ENCODE data around the gene TIMM13.

DNA sequence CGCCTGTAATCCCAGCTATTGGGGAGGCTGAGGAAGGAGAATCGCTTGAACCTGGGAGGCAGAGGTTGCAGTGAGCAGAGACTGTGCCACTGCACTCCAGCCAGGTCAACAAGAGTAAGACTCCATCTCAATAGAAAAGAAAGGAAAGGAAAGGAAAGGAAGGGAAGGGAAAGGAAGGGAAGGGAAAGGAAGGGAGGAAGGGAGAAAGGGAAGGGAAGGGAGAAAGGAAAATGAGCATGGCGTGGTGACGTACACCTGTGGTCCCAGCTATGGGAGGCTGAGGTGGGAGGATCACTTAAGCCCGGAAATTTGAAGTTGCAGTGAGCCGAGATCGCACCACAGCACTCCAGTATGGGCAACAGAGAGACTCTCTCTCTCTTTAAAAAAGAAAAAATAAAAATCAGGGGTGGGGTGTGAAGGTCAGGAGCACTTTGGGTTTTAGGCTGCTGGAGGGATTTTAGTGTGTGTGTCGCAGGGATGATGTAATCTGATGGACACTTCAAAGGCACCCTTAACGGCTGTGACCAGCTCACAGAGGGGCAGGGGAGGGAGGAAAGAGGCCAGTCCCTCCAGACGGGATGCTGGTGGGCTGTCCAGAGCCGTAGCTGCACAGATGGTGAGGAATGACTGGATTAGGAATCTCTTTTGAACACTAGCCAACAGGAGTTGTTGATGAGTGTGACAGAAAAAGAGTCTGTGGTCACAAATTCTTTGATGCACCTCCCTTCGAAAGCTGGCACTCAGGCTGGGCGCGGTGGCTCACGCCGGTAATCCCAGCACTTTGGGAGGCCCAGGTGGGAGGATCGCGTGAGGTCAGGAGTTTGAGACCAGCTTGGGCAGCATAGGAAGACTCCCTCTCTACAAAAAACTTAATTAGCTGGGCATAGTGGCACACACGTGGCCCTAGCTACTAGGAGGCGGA, 39.8 kb downstream of the TIMM13 start:
- TF ChIP-seq CTCF (conservative IDR thresholded peaks at IDR 0.05; ENCODE audit: low read depth, low read length), result no peak
- TF ChIP-seq EZH2phosphoT487 (IDR thresholded peaks at IDR 0.05; ENCODE audit: borderline replicate concordance, low read length), result no peak
- TF ChIP-seq EZH2 (IDR thresholded peaks at IDR 0.05; ENCODE audit: low read length, unreplicated experiment), result no peak

Measured in PC-3 (cell line).